K562 (cell line): ENCODE results near the gene N4BP2. TPM values are rescaled to one million over a fixed set of nuclear protein-coding genes. Genes with fewer than 3 reads are reported as not detected.

Experiments used
- CBFA2T3 ChIP-seq: fragments of 450-650 bp; IDR thresholded peaks from 2 replicates; pipeline ENCODE4 v1.6.1; 2017
- CEBPB ChIP-seq: fragments of 450-650 bp; IDR thresholded peaks from 2 replicates; pipeline ENCODE4 v1.6.1; 2016; ENCODE audit warnings: missing genetic modification characterization, missing compliant biosample characterization
- CHAMP1 ChIP-seq: fragments of 450-650 bp; IDR thresholded peaks from 2 replicates; pipeline ENCODE4 v1.6.1; 2016; ENCODE audit warnings: mild to moderate bottlenecking
- ESRRB ChIP-seq: fragments of 250-450 bp; sonication (Bioruptor Pico); IDR thresholded peaks from 2 replicates; pipeline ENCODE4 v1.5.0; 2020; ENCODE audit warnings: mild to moderate bottlenecking, moderate library complexity, borderline replicate concordance
- GATAD2B ChIP-seq: fragments of 450-650 bp; IDR thresholded peaks from 2 replicates; pipeline ENCODE4 v1.6.1; 2017; ENCODE audit warnings: mild to moderate bottlenecking, borderline replicate concordance
- GTF2B ChIP-seq: IDR thresholded peaks from 2 replicates; pipeline ENCODE4 v1.6.1; 2011; ENCODE audit not compliant: insufficient read length; ENCODE audit errors: extremely low read depth
- GTF2E2 ChIP-seq: fragments of 200-800 bp; sonication (Bioruptor generic); IDR thresholded peaks from 2 replicates; pipeline ENCODE4 v1.6.1; 2016; ENCODE audit warnings: missing genetic modification characterization, missing compliant biosample characterization
- HDAC2 ChIP-seq: fragments of 450-650 bp; IDR thresholded peaks from 2 replicates; pipeline ENCODE4 v1.6.1; 2016; ENCODE audit warnings: mild to moderate bottlenecking
- MEF2D ChIP-seq: conservative IDR thresholded peaks from 2 replicates; pipeline ENCODE4 v1.6.1; 2016; ENCODE audit warnings: low read depth, missing genetic modification characterization, missing compliant biosample characterization
- MLLT1 ChIP-seq, 2 experiments: fragments of 450-650 bp; IDR thresholded peaks; 2 replicates each; pipeline ENCODE4 v1.6.1; 2016
- NCOA1 ChIP-seq: fragments of 450-650 bp; IDR thresholded peaks from 2 replicates; pipeline ENCODE4 v1.6.1; 2016; ENCODE audit warnings: low read depth
- NCOA2 ChIP-seq, 2 experiments: fragments of 450-650 bp; IDR thresholded peaks; 2 replicates each; pipeline ENCODE4 v1.6.1; 2018; ENCODE audit warnings: mild to moderate bottlenecking in 2 of 2, moderate library complexity in 1 of 2; ENCODE audit not compliant: partially characterized antibody in 2 of 2
- PBX2 ChIP-seq, 2 experiments: IDR thresholded peaks in 1 of 2; conservative IDR thresholded peaks in 1 of 2; 2 replicates each; pipeline ENCODE4 v1.6.1; 2016; ENCODE audit warnings: low read depth in 2 of 2, mild to moderate bottlenecking in 1 of 2, missing compliant biosample characterization in 1 of 2, missing genetic modification characterization in 1 of 2, moderate library complexity in 1 of 2
- RBFOX2 ChIP-seq: fragments of 200-400 bp; formaldehyde crosslinking; IDR thresholded peaks from 2 replicates; pipeline ENCODE4 v1.6.1; 2017; ENCODE audit warnings: low read depth, mild to moderate bottlenecking, low read length, moderate library complexity
- RFX1 ChIP-seq: fragments of 450-650 bp; IDR thresholded peaks from 2 replicates; pipeline ENCODE4 v1.6.1; 2016; ENCODE audit warnings: mild to moderate bottlenecking, moderate library complexity
- SPI1 ChIP-seq: IDR thresholded peaks from 2 replicates; pipeline ENCODE4 v1.6.1; 2011; ENCODE audit warnings: low read depth, low read length, control low read depth, borderline replicate concordance
- THAP7 ChIP-seq: fragments of 250-450 bp; sonication (Bioruptor Pico); IDR thresholded peaks from 2 replicates; pipeline ENCODE4 v1.5.0; 2021
- ZNF124 ChIP-seq: sonication (generic); formaldehyde crosslinking; IDR thresholded peaks from 2 replicates; pipeline ENCODE4 v1.8.1; 2022; ENCODE audit warnings: missing genetic modification reagents
- ZNF780A ChIP-seq: fragments of 250-450 bp; sonication (Bioruptor Pico); IDR thresholded peaks from 2 replicates; pipeline ENCODE4 v1.5.0; 2021; ENCODE audit warnings: mild to moderate bottlenecking
- polyA plus RNA-seq, 8 experiments: library from polyadenylated mRNA; depleted of rRNA in 4 of 8; stranded (reverse) in 5 of 8; unstranded in 3 of 8; fragments of >200 nt; fragmentation: Nextera tagmentation in 2 of 8; fragmentation: Illumina TruSeq in 1 of 8; extraction: Ambion mirVana in 2 of 8; extraction: Trizol in 1 of 8; gene quantifications; 2 replicates each; pipeline versions ENCODE4 v1.2.1 to v1.2.3, GENCODE V29; 2011 to 2014; ENCODE audit warnings: inconsistent platforms in 1 of 8, missing spikeins in 1 of 8
- total RNA-seq, 7 experiments: library from RNA; depleted of rRNA in 6 of 7; stranded (reverse); fragments of >200 nt in 6 of 7; fragmentation: Illumina TruSeq in 2 of 7; extraction: Trizol in 2 of 7; gene quantifications; 2 replicates each; pipeline versions ENCODE4 v1.2.1 to v1.2.3, GENCODE V29; 2011 to 2021; ENCODE audit warnings: low replicate concordance in 1 of 7

The N4BP2 gene
- total and polyA plus RNA-seq, 9 of the 15 experiments (the other 6 are each of a cell fraction or from before 2014, with no cell fraction given) = 2.7 to 12.6 (median 7.6) TPM

- TF ChIP-seq GATAD2B = 0 out of 2 replicates have a peak, but pooled peaks have one; percentile 56
- TF ChIP-seq CHAMP1 = no peak
- TF ChIP-seq ZNF124 (CRISPR knock-in tag) = no peak
- peak; percentile 72 for TF ChIP-seq CBFA2T3
- no peak for TF ChIP-seq PBX2 (CRISPR knock-in tag; IDR thresholded peaks at IDR 0.05; ENCODE audit: low read depth)
- peak; percentile 19; the same call in 1 of the 2 replicates for TF ChIP-seq PBX2 (tag; conservative IDR thresholded peaks at IDR 0.05; ENCODE audit: low read depth)
- no peak for TF ChIP-seq ESRRB (CRISPR knock-in tag)
- no peak for TF ChIP-seq ZNF780A
- peak; percentile 23; the same call in 1 of the 2 replicates for TF ChIP-seq RBFOX2
- TF ChIP-seq RFX1 = no peak
- TF ChIP-seq SPI1 = peak; percentile 78; the same call in 1 of the 2 replicates
- TF ChIP-seq NCOA1 = peak; percentile 84
- peak; percentile 63 to 67; a peak in 2 of 4 replicates for TF ChIP-seq MLLT1 (IDR thresholded peaks at IDR 0.05)
- 0 out of 2 replicates have a peak, but pooled peaks have one; percentile 30 for TF ChIP-seq THAP7 (CRISPR knock-in tag)
- TF ChIP-seq NCOA2 (IDR thresholded peaks at IDR 0.05; ENCODE audit: partially characterized antibody in 2 of 2) = peak in 1 of 2 experiments; percentile 38
- peak; percentile 55 for TF ChIP-seq CEBPB (tag)
- peak; percentile 61 for TF ChIP-seq HDAC2
- TF ChIP-seq GTF2B = no peak
- TF ChIP-seq MEF2D (tag) = no peak
- TF ChIP-seq GTF2E2 = 0 out of 2 replicates have a peak, but pooled peaks have one; percentile 44
Measured at GRCh38 chr4:40200875-40201801, 144.5 kb downstream of the N4BP2 start (continued).
